Activated CD8-positive, alpha-beta memory T cell treated with anti-CD3 and anti-CD28 coated beads for 48 hours (primary cell): ENCODE measurements around the gene PGP.
"Not testable (repeated sequence)": the region's sequence is repeated elsewhere in the genome, so short reads cannot be mapped to it uniquely, and the experiment has no call there.

ENCODE experiments used
- DNase-seq, 3 experiments: peaks; one replicate each; pipeline ENCODE4 v3.0.0-alpha.2; 2020; ENCODE audit warnings: low read depth in 2 of 3, low spot score in 2 of 3

PGP gene

GRCh38 chr16:2223221-2223941 is 8.7 kb upstream of the PGP start, which contains the start of gene E4F1:
E4F1 (plus strand) TSS chr16:2223591; CDS start chr16:2223614, 23 bp downstream.
- peak; percentile 97 to 99 (median 98) for DNase-seq

- no peak for DNase-seq
Observed at GRCh38 chr16:2216330-2216729, 1.7 kb upstream of the PGP start.

GRCh38 chr16:2213817-2214718 is 572 bp downstream of the PGP start:
- no peak for DNase-seq

GRCh38 chr16:2212362-2213324 is 2.0 kb downstream of the PGP start:
- DNase-seq: no peak

GRCh38 chr16:2211923-2212347 is 2.7 kb downstream of the PGP start:
- DNase-seq: no peak

- DNase-seq: no peak
Observed at GRCh38 chr16:2210386-2211365, 4.0 kb downstream of the PGP start, which contains the start of gene BRICD5. BRICD5 (minus strand) TSS chr16:2210863; CDS start chr16:2210833, 30 bp downstream.

GRCh38 chr16:2210009-2210332 is 4.7 kb downstream of the PGP start:
- no peak for DNase-seq

- no peak for DNase-seq
Observed at GRCh38 chr16:2209258-2210008, 5.2 kb downstream of the PGP start.

- no peak for DNase-seq
Observed at GRCh38 chr16:2208772-2209171, 5.9 kb downstream of the PGP start.

- no peak for DNase-seq
Observed at GRCh38 chr16:2208308-2208707, 6.3 kb downstream of the PGP start.

GRCh38 chr16:2207872-2208271 is 6.8 kb downstream of the PGP start:
- DNase-seq: no peak

GRCh38 chr16:2206780-2207433 is 7.7 kb downstream of the PGP start:
- DNase-seq: no peak

GRCh38 chr16:2206420-2206779 is 8.2 kb downstream of the PGP start:
- DNase-seq: no peak

GRCh38 chr16:2205967-2206313 is 8.7 kb downstream of the PGP start:
- no peak for DNase-seq

GRCh38 chr16:2205104-2205966 is 9.3 kb downstream of the PGP start, which contains the start of gene MLST8:
MLST8 (plus strand) TSS chr16:2205454; CDS start chr16:2206086, 632 bp downstream.
- peak; percentile 68 to 88 (median 85) for DNase-seq

- DNase-seq: no peak
Observed at GRCh38 chr16:2204416-2205103, 10.1 kb downstream of the PGP start.

- not testable (repeated sequence) for DNase-seq
Observed at GRCh38 chr16:2203119-2203688, 11.4 kb downstream of the PGP start.
